SK-N-MC (cell line): Measurements from ENCODE around the gene TMEM247.

Experiments used
- FOXP2 ChIP-seq: optimal IDR thresholded peaks from 2 replicates; pipeline ENCODE3; 2011; ENCODE audit warnings: mild to moderate bottlenecking, moderate library complexity; ENCODE audit not compliant: insufficient read depth; ENCODE audit errors: extremely low read length, control extremely low read depth
- POLR2AphosphoS5 ChIP-seq: IDR thresholded peaks from 2 replicates; pipeline ENCODE4 v1.6.1; 2012; ENCODE audit warnings: mild to moderate bottlenecking, low read depth, low read length, borderline replicate concordance

DNA sequence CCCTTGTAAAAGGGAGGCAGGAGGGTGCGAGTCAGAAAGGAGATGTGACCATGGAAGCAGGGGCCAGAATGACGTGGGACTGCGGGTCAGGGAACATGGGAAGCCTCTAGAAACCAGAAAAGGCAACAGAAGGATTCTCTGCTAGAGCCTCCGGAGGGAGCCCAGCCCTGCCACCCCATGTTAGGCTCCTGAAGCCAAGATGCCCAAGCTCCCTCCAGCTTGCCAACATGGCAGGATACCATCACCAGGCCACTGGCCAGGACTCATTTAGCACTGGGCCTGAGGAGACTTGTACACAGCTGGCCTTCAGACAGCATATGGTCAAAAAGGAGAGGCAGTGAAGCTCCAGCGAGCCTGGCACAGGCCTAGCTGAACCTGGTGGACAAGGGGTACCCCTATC is 5.6 kb downstream of the TMEM247 start:
- TF ChIP-seq POLR2AphosphoS5 (no peak), FOXP2 (no peak)
